IMR-90 (cell line): ENCODE results near the gene TGM6. TPM values are rescaled to one million over a fixed set of nuclear protein-coding genes. Genes with fewer than 3 reads are reported as not detected.

ENCODE experiments used
- ATAC-seq: fragments of 200-7000 bp; cut with Tn5 transposase; 2 replicates; pipeline ENCODE4 v1.9.1; 2020; ENCODE audit warnings: low read depth, mild to moderate bottlenecking, moderate library complexity
- BruUV-seq: library from RNA; stranded (reverse); fragments of 400-500 nt; replicated peaks from 2 replicates; lab custom pipeline; 2021; lab: Mats Ljungman, UMichigan
- CTCF ChIA-PET: fragments of 300-600 bp; formaldehyde crosslinking; extraction: SDS; loops from one replicate; lab custom pipeline; 2021; ENCODE audit warnings: antibody characterized with exemption; lab: Yijun Ruan, JAX
- POLR2A ChIA-PET: fragments of 300-600 bp; sonication (Branson Sonifier 250); formaldehyde crosslinking; loops from one replicate; lab custom pipeline; 2022; ENCODE audit warnings: antibody characterized with exemption; ENCODE audit not compliant: unreplicated experiment; lab: Charles Lee
- DNase-seq: peaks from one replicate; pipeline ENCODE4 v3.0.0; 2013
- H2AFZ ChIP-seq: replicated peaks from 2 replicates; pipeline ENCODE3; 2013; ENCODE audit warnings: low read length, mild to moderate bottlenecking; ENCODE audit not compliant: poor library complexity
- H2AK5ac ChIP-seq: 2 replicates; pipeline ENCODE4 v1.6.1; 2013; ENCODE audit warnings: low read depth, low read length, inconsistent platforms
- H2AK9ac ChIP-seq: replicated peaks from 2 replicates; pipeline ENCODE3; 2013; ENCODE audit warnings: mild to moderate bottlenecking, low read depth, low read length, moderate library complexity; ENCODE audit not compliant: poor library complexity
- H2BK120ac ChIP-seq: 2 replicates; pipeline ENCODE4 v1.6.1; 2013; ENCODE audit warnings: low read depth, low read length, inconsistent platforms
- H2BK15ac ChIP-seq: 3 replicates; pipeline ENCODE4 v1.6.1; 2013; ENCODE audit warnings: low read depth, low read length, inconsistent platforms
- H2BK20ac ChIP-seq: 2 replicates; pipeline ENCODE4 v1.6.1; 2013; ENCODE audit warnings: low read depth, mild to moderate bottlenecking, inconsistent platforms, low read length, moderate library complexity
- H2BK5ac ChIP-seq: 2 replicates; pipeline ENCODE4 v1.6.1; 2013; ENCODE audit warnings: mild to moderate bottlenecking, low read depth, low read length, inconsistent platforms; ENCODE audit not compliant: poor library complexity, severe bottlenecking
- H3K14ac ChIP-seq: replicated peaks from 2 replicates; pipeline ENCODE4 v1.6.1; 2013; ENCODE audit warnings: low read depth, low read length, inconsistent platforms
- H3K18ac ChIP-seq: 2 replicates; pipeline ENCODE4 v1.6.1; 2013; ENCODE audit warnings: low read depth, low read length, control low read depth
- H3K23ac ChIP-seq: 2 replicates; pipeline ENCODE4 v1.6.1; 2013; ENCODE audit warnings: low read depth, low read length, inconsistent platforms
- H3K27ac ChIP-seq: 2 replicates; pipeline ENCODE4 v1.5.1; 2013; ENCODE audit warnings: mild to moderate bottlenecking, control low read depth, low read length; ENCODE audit not compliant: insufficient read depth
- H3K27me3 ChIP-seq: 2 replicates; pipeline ENCODE4 v1.6.1; 2013; ENCODE audit warnings: low read length; ENCODE audit not compliant: control insufficient read depth, insufficient read depth
- H3K36me3 ChIP-seq: 2 replicates; pipeline ENCODE4 v1.6.1; 2013; ENCODE audit warnings: low read length, mixed read lengths; ENCODE audit not compliant: control insufficient read depth, insufficient read depth
- H3K4ac ChIP-seq: 2 replicates; pipeline ENCODE4 v1.6.1; 2013; ENCODE audit warnings: low read depth, low read length, inconsistent platforms
- H3K4me1 ChIP-seq: 2 replicates; pipeline ENCODE4 v1.6.1; 2013; ENCODE audit warnings: low read length, mixed read lengths; ENCODE audit not compliant: control insufficient read depth, insufficient read depth
- H3K4me2 ChIP-seq: 2 replicates; pipeline ENCODE4 v1.6.1; 2013; ENCODE audit warnings: low read depth, mild to moderate bottlenecking, control low read depth, low read length, moderate library complexity
- H3K4me3 ChIP-seq: 2 replicates; pipeline ENCODE4 v1.5.1; 2013; ENCODE audit warnings: low read depth, mild to moderate bottlenecking, control low read depth, low read length, moderate library complexity; ENCODE audit not compliant: insufficient read depth
- H3K56ac ChIP-seq: 2 replicates; pipeline ENCODE4 v1.6.1; 2013; ENCODE audit warnings: low read length, inconsistent platforms; ENCODE audit not compliant: insufficient read depth; ENCODE audit errors: extremely low read depth
- H3K79me1 ChIP-seq, 2 experiments: 2 replicates each; pipeline ENCODE4 v1.6.1; 2013; ENCODE audit warnings: low read length in 2 of 2, inconsistent platforms in 1 of 2, low read depth in 1 of 2
- H3K9ac ChIP-seq: 2 replicates; pipeline ENCODE4 v1.6.1; 2013; ENCODE audit warnings: low read depth, low read length, control low read depth
- H3K9me1 ChIP-seq: 2 replicates; pipeline ENCODE4 v1.6.1; 2013; ENCODE audit warnings: low read length, inconsistent platforms; ENCODE audit not compliant: insufficient read depth
- H3K9me3 ChIP-seq: 2 replicates; pipeline ENCODE4 v1.6.1; 2013; ENCODE audit warnings: low read length; ENCODE audit not compliant: control insufficient read depth, insufficient read depth
- H4K20me1 ChIP-seq: 2 replicates; pipeline ENCODE4 v1.6.1; 2013; ENCODE audit warnings: low read length, inconsistent platforms; ENCODE audit not compliant: insufficient read depth
- H4K5ac ChIP-seq: 2 replicates; pipeline ENCODE4 v1.6.1; 2013; ENCODE audit warnings: mild to moderate bottlenecking, low read depth, low read length, control low read depth
- H4K8ac ChIP-seq, 2 experiments: 2 replicates each; pipeline ENCODE4 v1.6.1; 2013; ENCODE audit warnings: low read depth in 2 of 2, low read length in 2 of 2, control low read depth in 1 of 2, inconsistent platforms in 1 of 2
- H4K91ac ChIP-seq: 2 replicates; pipeline ENCODE4 v1.6.1; 2013; ENCODE audit warnings: low read depth, low read length, inconsistent platforms; ENCODE audit not compliant: insufficient read depth
- BHLHE40 ChIP-seq: fragments of 150-350 bp; IDR thresholded peaks from 2 replicates; pipeline ENCODE4 v1.6.1; 2016; ENCODE audit warnings: mild to moderate bottlenecking, low read depth, low read length
- CEBPB ChIP-seq: IDR thresholded peaks from 2 replicates; pipeline ENCODE4 v1.6.1; 2012; ENCODE audit warnings: low read depth, low read length, improper control_type of control experiment
- FOS ChIP-seq: fragments of 150-350 bp; IDR thresholded peaks from 2 replicates; pipeline ENCODE4 v1.6.1; 2016; ENCODE audit warnings: low read depth, low read length
- MAFK ChIP-seq: IDR thresholded peaks from 2 replicates; pipeline ENCODE4 v1.6.1; 2012; ENCODE audit warnings: low read depth, low read length, improper control_type of control experiment
- MXI1 ChIP-seq: IDR thresholded peaks from 2 replicates; pipeline ENCODE4 v1.6.1; 2012; ENCODE audit warnings: low read depth, mild to moderate bottlenecking, low read length, moderate library complexity, borderline replicate concordance
- NFE2L2 ChIP-seq: fragments of 150-350 bp; IDR thresholded peaks from 2 replicates; pipeline ENCODE4 v1.6.1; 2016; ENCODE audit warnings: low read depth, mild to moderate bottlenecking, low read length
- RCOR1 ChIP-seq: IDR thresholded peaks from 2 replicates; pipeline ENCODE4 v1.6.1; 2012; ENCODE audit warnings: mild to moderate bottlenecking, low read length, improper control_type of control experiment; ENCODE audit not compliant: insufficient replicate concordance
- RFX5 ChIP-seq: IDR thresholded peaks from 2 replicates; pipeline ENCODE4 v1.8.0; 2012; ENCODE audit warnings: low read depth, mild to moderate bottlenecking, low read length, moderate library complexity
- SMC3 ChIP-seq: fragments of 150-350 bp; IDR thresholded peaks from 2 replicates; pipeline ENCODE4 v1.6.1; 2016; ENCODE audit warnings: low read depth, mild to moderate bottlenecking, antibody characterized with exemption, low read length, moderate library complexity
- dilution Hi-C: fragments of 300-500 bp; cut with HindIII; formaldehyde crosslinking; loops from one replicate; pipeline ENCODE4 v1.14.3; 2018; ENCODE audit warnings: low sequenced_read_pairs; ENCODE audit not compliant: unreplicated experiment
- in situ Hi-C: fragments of 300-500 bp; cut with MboI; formaldehyde crosslinking; loops from 3 replicates; pipeline ENCODE4 v1.14.3; 2019; ENCODE audit warnings: low sequenced_read_pairs, inconsistent platforms, mixed read lengths
- intact Hi-C: fragments of 100-400 bp; cut with micrococcal nuclease; formaldehyde crosslinking; loops from 2 replicates; pipeline ENCODE4 v1.10.0; 2022
- polyA plus RNA-seq, 3 experiments: library from polyadenylated mRNA; depleted of rRNA; stranded (reverse); fragments of >200 nt; gene quantifications; 2 replicates each; pipeline ENCODE4 v1.2.3, GENCODE V29; 2012; ENCODE audit warnings: low replicate concordance in 1 of 3
- total RNA-seq: library from RNA; depleted of rRNA; stranded (reverse); fragments of >200 nt; gene quantifications from 2 replicates; pipeline ENCODE4 v1.2.3, GENCODE V29; 2012

TGM6 gene
- total and polyA plus RNA-seq, 2 of the 4 experiments (the other 2 are of a cell fraction), result not detected

- Histone ChIP-seq H2BK20ac (no peak overlapping the region), H2AK5ac (no peak overlapping the region), H3K27ac (no peak overlapping the region), H3K9me3 (no peaks in the 10 kb centered on the region), H3K9me1 (no peaks in the 10 kb centered on the region), H4K8ac (no peak overlapping the region), H3K4me3 (no peak overlapping the region), H3K36me3 (no peaks in the 10 kb centered on the region), H2BK15ac (no peak overlapping the region), H4K91ac (no peak overlapping the region), H2AK9ac (no peak overlapping the region), H3K27me3 (no peaks in the 10 kb centered on the region; the same call in none of the 2 replicates), H3K9ac (no peak overlapping the region), H4K20me1 (no peaks in the 10 kb centered on the region), H3K79me1 (no peaks in the 10 kb centered on the region), H3K18ac (no peak overlapping the region), H4K5ac (no peak overlapping the region), H3K4me2 (no peak overlapping the region), H2AFZ (no peak overlapping the region), H3K4ac (no peak overlapping the region), H3K4me1 (no peaks in the 10 kb centered on the region), H3K56ac (no peak overlapping the region), H2BK5ac (no peak overlapping the region), H3K23ac (no peak overlapping the region), H2BK120ac (no peak overlapping the region), H3K14ac (no peak overlapping the region)
- DNase-seq, result no peak
- intact Hi-C loops, result no loop called here
- ATAC-seq, result no peak
- TF ChIP-seq RCOR1 (no peak), FOS (no peak), NFE2L2 (no peak), CEBPB (no peak), MAFK (no peak), BHLHE40 (no peak), MXI1 (no peak), SMC3 (no peak), RFX5 (no peak)
- POLR2A ChIA-PET, result no interaction called here
- in situ Hi-C loops, result no loop called here
- dilution Hi-C loops, result no loop called here
- no TSS peak for BruUV-seq
- CTCF ChIA-PET, result no interaction called here
These were observed 19.6 kb upstream of the TGM6 start for GRCh38 chr20:2361035-2361593.
